MCF 10A (cell line): ENCODE measurements around the gene GPR26. TPM values are rescaled to one million over a fixed set of nuclear protein-coding genes. Genes with fewer than 3 reads are reported as not detected.

Experiments used
- BruUV-seq: library from RNA; stranded (reverse); fragments of 400-500 nt; replicated peaks from 2 replicates; lab custom pipeline; 2021; lab: Mats Ljungman, UMichigan
- CTCF ChIA-PET: fragments of 300-600 bp; sonication (Branson Sonifier 250); formaldehyde crosslinking; extraction: SDS; loops from one replicate; lab custom pipeline; 2021; ENCODE audit warnings: antibody characterized with exemption, inconsistent platforms; lab: Yijun Ruan, JAX
- POLR2A ChIA-PET: fragments of 300-600, 350-650 bp; sonication (Branson Sonifier 250); formaldehyde crosslinking; extraction: SDS; loops from one replicate; lab custom pipeline; 2020; ENCODE audit warnings: antibody characterized with exemption, inconsistent platforms; lab: Yijun Ruan, JAX
- DNase-seq: peaks from one replicate; pipeline ENCODE4 v3.0.0-alpha.2; 2018; ENCODE audit not compliant: unreplicated experiment
- H3K27ac Mint-ChIP-seq: one replicate; pipeline ENCODE4 v1.8.0; 2022; ENCODE audit warnings: mild to moderate bottlenecking, low read depth, mixed read lengths; ENCODE audit not compliant: unreplicated experiment
- H3K27me3 Mint-ChIP-seq: one replicate; pipeline ENCODE4 v1.8.0; 2022; ENCODE audit warnings: mixed read lengths; ENCODE audit not compliant: insufficient read depth, unreplicated experiment
- H3K36me3 Mint-ChIP-seq: one replicate; pipeline ENCODE4 v1.8.0; 2022; ENCODE audit warnings: mild to moderate bottlenecking, moderate library complexity, mixed read lengths; ENCODE audit not compliant: insufficient read depth, unreplicated experiment
- H3K4me1 Mint-ChIP-seq: one replicate; pipeline ENCODE4 v1.8.0; 2022; ENCODE audit warnings: mixed read lengths; ENCODE audit not compliant: insufficient read depth, unreplicated experiment
- H3K4me3 Mint-ChIP-seq: one replicate; pipeline ENCODE4 v1.8.0; 2022; ENCODE audit warnings: mild to moderate bottlenecking, moderate library complexity, mixed read lengths; ENCODE audit not compliant: unreplicated experiment
- H3K9me3 Mint-ChIP-seq: one replicate; pipeline ENCODE4 v1.8.0; 2022; ENCODE audit warnings: mixed read lengths; ENCODE audit not compliant: unreplicated experiment
- CTCF ChIP-seq: fragments of 200-600 bp; IDR thresholded peaks from one replicate; pipeline ENCODE4 v1.8.0; 2022; ENCODE audit warnings: antibody characterized with exemption, mild to moderate bottlenecking; ENCODE audit not compliant: unreplicated experiment
- intact Hi-C: fragments of 100-400 bp; cut with micrococcal nuclease; formaldehyde crosslinking; loops from 2 replicates; pipeline ENCODE4 v1.14.1; 2022
- total RNA-seq: library from RNA; stranded (reverse); gene quantifications from 2 replicates; pipeline ENCODE4 v1.2.3, GENCODE V29; 2022

GPR26 gene
- total RNA-seq, 1 experiment from 2014 or later = not detected

GRCh38 chr10:123744224-123744536, 78.0 kb downstream of the GPR26 start:
- Mint-ChIP-seq H3K4me3 (no peak overlapping the region), H3K4me1 (peaks cover 6% of the 10 kb centered on the region), H3K27me3 (peaks cover 16% of the 10 kb centered on the region), H3K27ac (no peak overlapping the region), H3K9me3 (no peaks in the 10 kb centered on the region), H3K36me3 (no peaks in the 10 kb centered on the region)
- BruUV-seq = no TSS peak
- TF ChIP-seq CTCF = no peak
- intact Hi-C loops = no loop called here
- no peak for DNase-seq
- POLR2A ChIA-PET = interaction anchor here (0.7 kb wide), 1 partner anchor 185 kb away, joined by 3 read pairs; no protein-coding TSS in a partner anchor
- CTCF ChIA-PET = no interaction called here

Other genes starting within 250 kb of the GPR26 start
- gene CPXM2, start 225.5 kb downstream of the GPR26 start, total RNA-seq = not detected in 2 replicates